HG03460 (cell line): ENCODE measurements around the gene ACTG1.

ENCODE experiments used
- ATAC-seq: cut with Tn5 transposase; IDR thresholded peaks from one replicate; pipeline ENCODE4 v1.9.1; 2021; ENCODE audit not compliant: unreplicated experiment

Gene ACTG1

GRCh38 chr17:81466564-81467472 lies 45.8 kb downstream of the ACTG1 start:
- ATAC-seq, result no peak

- ATAC-seq, result no peak
These were observed 46.7 kb downstream of the ACTG1 start for GRCh38 chr17:81465910-81466309.

GRCh38 chr17:81464586-81464985 lies 48.0 kb downstream of the ACTG1 start:
- no peak for ATAC-seq

- no peak for ATAC-seq
These were observed 49.1 kb downstream of the ACTG1 start for GRCh38 chr17:81463506-81463905.

- ATAC-seq, result no peak
These were observed 50.0 kb downstream of the ACTG1 start for GRCh38 chr17:81462506-81463125.

GRCh38 chr17:81461607-81462500 lies 50.7 kb downstream of the ACTG1 start:
- ATAC-seq, result no peak

GRCh38 chr17:81460856-81461460 lies 51.6 kb downstream of the ACTG1 start:
- no peak for ATAC-seq
